ENCODE data around the gene PIK3R5.
"Not testable (repeated sequence)": the region's sequence is repeated elsewhere in the genome, so short reads cannot be mapped to it uniquely, and the experiment has no call there.

- TF ChIP-seq CTCF (IDR thresholded peaks at IDR 0.05); FOSL2 (IDR thresholded peaks at IDR 0.05); FOSL2 (CRISPR knock-in tag; IDR thresholded peaks at IDR 0.05); MAFK (IDR thresholded peaks at IDR 0.05; ENCODE audit: partially characterized antibody); RCOR1 (IDR thresholded peaks at IDR 0.05; ENCODE audit: low read depth, low read length): not testable (repeated sequence)
Observed at GRCh38 chr17:8885163-8885966, 80.1 kb downstream of the PIK3R5 start.

All from A549 (cell line).